ENCODE data around the gene TBC1D24. TPM values are rescaled to one million over a fixed set of nuclear protein-coding genes. Genes with fewer than 3 reads are reported as not detected.

TBC1D24 gene
- total RNA-seq, 2 donors from 2014 or later: 7.8 to 10.6 TPM

- ATAC-seq (peak; percentile 87 to 93), DNase-seq (ENCODE audit: low spot score in 2 of 2) (peak; percentile 92 to 95)
- H3K36me3 Mint-ChIP-seq: peaks cover 0 to 17% of the 10 kb centered on the region in 2 donors
- no peaks in the 10 kb centered on the region for H3K9me3 Mint-ChIP-seq
- H3K27ac Mint-ChIP-seq: peak within 1 kb of the TSS; percentile 91 to 99
Measured at GRCh38 chr16:2513405-2514332, 38.7 kb downstream of the TBC1D24 start, which contains the start of gene ATP6V0C. Gene ATP6V0C (plus strand): TSS chr16:2513952. CDS start chr16:2514104, 152 bp downstream.

- DNase-seq (ENCODE audit: low spot score in 2 of 2) (no peak), ATAC-seq (peak in 1 of 2 donors; percentile 16)
- Mint-ChIP-seq H3K36me3 (peaks cover 0 to 17% of the 10 kb centered on the region in 2 donors), H3K9me3 (no peaks in the 10 kb centered on the region), H3K27ac (peak overlapping the region; percentile 91 to 99)
Measured at GRCh38 chr16:2514333-2515179, 39.6 kb downstream of the TBC1D24 start.

GRCh38 chr16:2515180-2515851, 40.4 kb downstream of the TBC1D24 start:
- Mint-ChIP-seq H3K9me3 (no peaks in the 10 kb centered on the region), H3K27ac (peak overlapping the region; percentile 91 to 99), H3K36me3 (peaks cover 0 to 17% of the 10 kb centered on the region in 2 donors)
- DNase-seq (ENCODE audit: low spot score in 2 of 2) (no peak), ATAC-seq (no peak)

DNA sequence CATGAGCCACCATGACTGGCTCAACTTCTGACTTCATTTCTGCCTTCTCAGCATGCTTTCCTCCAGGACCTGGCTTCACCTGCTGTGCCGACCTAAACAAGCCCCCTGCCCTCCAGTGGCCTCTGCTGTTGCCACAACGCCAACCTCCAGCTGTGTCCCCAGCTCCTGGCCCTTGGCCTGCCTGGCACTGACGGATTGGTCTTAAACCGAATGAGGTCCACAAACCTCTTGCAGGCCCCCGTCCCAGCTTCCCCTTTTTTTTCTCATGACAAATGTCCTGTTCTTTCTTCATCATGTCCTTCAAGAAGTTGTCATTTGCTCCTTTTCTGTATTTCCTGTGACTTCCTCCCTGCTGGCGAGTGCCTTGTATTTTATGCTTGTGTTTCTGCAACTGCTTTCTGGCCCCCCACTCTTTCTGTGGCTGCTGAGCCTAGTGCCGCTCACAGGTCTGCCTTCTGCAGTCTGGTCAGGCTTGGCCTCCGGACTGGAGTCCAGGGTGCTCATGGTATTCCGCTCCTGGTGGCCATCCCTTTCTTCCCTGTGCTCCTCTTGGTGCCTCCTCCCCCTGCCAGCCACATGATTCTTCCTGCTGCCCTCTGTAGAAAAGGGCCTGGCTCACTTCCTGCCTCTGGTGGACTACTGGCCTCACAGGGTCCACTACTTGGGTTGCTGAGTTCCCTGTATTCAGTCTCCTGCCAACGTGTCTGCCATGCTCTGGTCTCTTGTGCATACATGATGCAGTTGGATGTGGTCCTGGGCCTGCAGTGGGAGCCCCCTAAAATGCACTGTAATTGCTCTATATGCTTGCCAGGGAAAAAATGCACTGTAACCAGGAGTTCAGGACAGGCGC, 41.7 kb downstream of the TBC1D24 start:
- Mint-ChIP-seq H3K9me3 (no peaks in the 10 kb centered on the region), H3K27ac (peak overlapping the region; percentile 91 to 99), H3K36me3 (peaks cover 4 to 17% of the 10 kb centered on the region in 2 donors)
- ATAC-seq (no peak), DNase-seq (ENCODE audit: low spot score in 2 of 2) (no peak)

- Mint-ChIP-seq H3K27ac (peak overlapping the region; percentile 91 to 99), H3K36me3 (peaks cover 4 to 17% of the 10 kb centered on the region in 2 donors), H3K9me3 (no peaks in the 10 kb centered on the region)
- ATAC-seq (no peak), DNase-seq (ENCODE audit: low spot score in 2 of 2) (no peak)
Measured at GRCh38 chr16:2517954-2518605, 43.2 kb downstream of the TBC1D24 start.

GRCh38 chr16:2518823-2519710, 44.1 kb downstream of the TBC1D24 start:
- DNase-seq (ENCODE audit: low spot score in 2 of 2) (no peak), ATAC-seq (no peak)
- Mint-ChIP-seq H3K9me3 (no peaks in the 10 kb centered on the region), H3K36me3 (peaks cover 4 to 17% of the 10 kb centered on the region in 2 donors), H3K27ac (peak overlapping the region; percentile 91 to 98)

DNA sequence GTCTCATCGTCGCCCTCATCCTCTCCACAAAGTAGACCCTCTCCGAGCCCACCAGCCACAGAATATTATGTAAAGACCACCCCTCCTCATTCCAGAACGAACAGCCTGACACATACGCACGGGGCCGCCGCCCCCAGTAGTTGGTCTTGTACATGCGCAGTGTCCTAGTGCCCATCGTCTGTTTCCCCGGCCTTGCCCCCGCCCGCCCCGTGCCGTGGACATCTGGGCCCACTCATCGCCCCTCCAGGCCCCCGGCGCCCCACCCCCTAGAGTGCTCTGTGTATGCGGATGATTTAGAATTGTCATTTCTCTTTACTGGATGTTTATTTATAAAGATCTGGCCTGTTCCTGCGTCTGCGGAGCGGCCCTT, 44.8 kb downstream of the TBC1D24 start:
- Mint-ChIP-seq H3K36me3 (peaks cover 4 to 20% of the 10 kb centered on the region in 2 donors), H3K9me3 (no peaks in the 10 kb centered on the region), H3K27ac (peak overlapping the region; percentile 91 to 98)
- ATAC-seq (peak; percentile 2 to 5), DNase-seq (ENCODE audit: low spot score in 2 of 2) (no peak)

GRCh38 chr16:2520097-2520783, 45.3 kb downstream of the TBC1D24 start, which contains the start of gene AMDHD2:
Gene AMDHD2 (plus strand): TSS chr16:2520371. CDS start chr16:2520459, 88 bp downstream.
- Mint-ChIP-seq H3K9me3 (no peaks in the 10 kb centered on the region), H3K27ac (peak within 1 kb of the TSS; percentile 91 to 99), H3K36me3 (peaks cover 4 to 18% of the 10 kb centered on the region in 2 donors)
- ATAC-seq (peak; percentile 80 to 81), DNase-seq (ENCODE audit: low spot score in 2 of 2) (peak; percentile 89 to 90)

GRCh38 chr16:2520784-2521531, 46.0 kb downstream of the TBC1D24 start:
- Mint-ChIP-seq H3K27ac (peak overlapping the region; percentile 91 to 99), H3K9me3 (no peaks in the 10 kb centered on the region), H3K36me3 (peaks cover 4 to 11% of the 10 kb centered on the region in 2 donors)
- ATAC-seq (peak; percentile 46 to 55), DNase-seq (ENCODE audit: low spot score in 2 of 2) (peak in 1 of 2 donors; percentile 53)

DNA sequence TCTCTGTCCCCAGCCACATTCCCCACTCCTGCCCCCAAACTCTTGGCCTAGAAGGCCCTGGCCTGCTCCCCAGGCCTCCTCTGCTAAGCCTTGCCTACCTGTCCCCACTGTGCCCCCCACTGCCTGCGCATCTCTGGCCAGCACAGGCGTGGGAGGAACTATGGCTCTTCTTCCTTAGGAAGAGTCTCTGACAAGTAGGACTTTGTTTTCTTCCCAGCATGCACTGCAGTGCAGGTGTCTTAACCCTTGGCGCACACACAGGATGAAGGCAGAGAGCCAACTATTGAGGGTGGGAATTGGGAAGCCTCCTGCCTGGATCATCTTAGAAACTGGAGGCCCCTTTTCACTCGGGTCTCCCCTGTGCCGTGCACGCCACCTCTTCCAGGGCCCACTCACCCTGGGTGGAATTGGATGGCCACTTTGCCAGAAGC, 48.9 kb downstream of the TBC1D24 start:
- no peak for ATAC-seq
- Mint-ChIP-seq H3K36me3 (peaks cover 4 to 8% of the 10 kb centered on the region in 2 donors), H3K9me3 (no peaks in the 10 kb centered on the region), H3K27ac (peak overlapping the region; percentile 7 to 50)
- no peak for DNase-seq (ENCODE audit: low spot score in 2 of 2)

DNA sequence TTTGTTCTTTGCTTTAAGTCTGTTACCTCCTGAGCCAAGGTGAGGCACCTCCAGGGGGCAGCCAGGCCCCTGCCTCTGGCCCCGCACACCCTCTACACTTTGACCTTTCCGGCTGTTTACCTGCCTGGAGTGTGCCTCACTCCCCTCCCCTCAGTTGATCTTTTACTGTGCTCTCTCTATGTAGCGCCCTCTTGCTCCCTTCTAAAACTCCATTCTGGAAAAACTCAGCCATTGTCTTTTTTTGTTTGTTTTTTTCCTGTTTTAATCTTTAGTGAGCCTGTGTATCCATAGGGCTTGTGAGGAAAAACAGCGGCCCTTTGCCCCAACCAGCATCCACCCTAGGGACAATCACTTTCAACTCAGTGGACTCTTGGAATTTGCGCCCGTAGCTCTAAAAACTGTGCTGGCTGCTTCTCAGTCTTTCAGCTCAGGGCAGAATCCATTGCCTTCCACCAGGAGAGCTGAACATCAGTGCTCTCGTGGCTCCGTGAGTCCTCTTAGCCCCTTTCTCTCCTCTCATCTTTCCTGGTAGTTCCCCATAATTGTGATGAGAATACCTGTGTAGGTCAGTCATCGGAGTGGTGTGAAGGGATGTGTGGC, 49.5 kb downstream of the TBC1D24 start:
- H3K9me3 Mint-ChIP-seq: no peaks in the 10 kb centered on the region
- ATAC-seq (no peak), DNase-seq (ENCODE audit: low spot score in 2 of 2) (no peak)
- H3K36me3 Mint-ChIP-seq: peaks cover 4 to 8% of the 10 kb centered on the region in 2 donors
- peak overlapping the region; percentile 50 to 75 for H3K27ac Mint-ChIP-seq

- no peak overlapping the region for H3K27ac Mint-ChIP-seq
- DNase-seq (ENCODE audit: low spot score in 2 of 2): no peak
- no peaks in the 10 kb centered on the region for H3K9me3 Mint-ChIP-seq
- H3K36me3 Mint-ChIP-seq: peaks cover 3 to 8% of the 10 kb centered on the region in 2 donors
- no peak for ATAC-seq
Measured at GRCh38 chr16:2526135-2526534, 51.2 kb downstream of the TBC1D24 start.

All from activated naive CD4-positive, alpha-beta T cell treated with anti-CD3 and anti-CD28 coated beads, Interleukin-2, amount 50 U/mL, for 72 hours (primary cell).